Testis (tissue), 3 donors: ENCODE measurements around the gene ART5. TPM values are rescaled to one million over a fixed set of nuclear protein-coding genes. Genes with fewer than 3 reads are reported as not detected.

Experiments
- DNase-seq: peaks from one replicate; pipeline ENCODE4 v3.0.0-alpha.2; 2019
- H3K27ac ChIP-seq, 2 donors: fragments of 200-600 bp; sonication (generic); one replicate each; pipeline ENCODE4 v1.5.1; 2019
- H3K27me3 ChIP-seq: fragments of 200-600 bp; sonication (generic); one replicate; pipeline ENCODE4 v1.5.1; 2019
- H3K36me3 ChIP-seq: fragments of 200-600 bp; sonication (generic); one replicate; pipeline ENCODE4 v1.5.1; 2017; ENCODE audit warnings: low read depth; ENCODE audit errors: missing control alignments
- H3K4me1 ChIP-seq: fragments of 200-600 bp; sonication (generic); one replicate; pipeline ENCODE4 v1.5.1; 2019
- H3K4me3 ChIP-seq, 2 donors: fragments of 200-600 bp; sonication (generic); one replicate each; pipeline ENCODE4 v1.5.1; 2017 to 2019
- H3K9me3 ChIP-seq: fragments of 200-600 bp; sonication (generic); one replicate; pipeline ENCODE4 v1.5.1; 2017
- POLR2A ChIP-seq: fragments of 450-650 bp; IDR thresholded peaks from one replicate; pipeline ENCODE4 v1.6.1; 2017; ENCODE audit warnings: antibody characterized with exemption, mild to moderate bottlenecking, moderate library complexity
- WGBS, 2 donors: methylation state at CpG; one replicate each; pipeline ENCODE4 v1.1.5; 2018; 5-methylcytosine and 5-hydroxymethylcytosine counted together
- intact Hi-C: fragments of 100-400 bp; cut with DNase I; formaldehyde crosslinking; loops from one replicate; pipeline ENCODE4 v1.15.1; 2023; ENCODE audit warnings: low total_unique reads
- polyA plus RNA-seq: library from polyadenylated mRNA; stranded (reverse); fragments of 350-450 nt; fragmentation: Illumina TruSeq; extraction: RNeasy Lipid Tissue Mini Kit (QIAGEN cat#74804); gene quantifications from one replicate; pipeline ENCODE4 v1.2.3, GENCODE V29; 2014; ENCODE audit warnings: low read depth, low replicate concordance; ENCODE audit not compliant: insufficient read depth
- total RNA-seq, 2 donors: library from RNA; depleted of rRNA; stranded (reverse); fragments of >200 nt; gene quantifications; one replicate each; pipeline ENCODE4 v1.2.3, GENCODE V29; 2016
- TF ChIP-seq, protein P1 (sequence below), 3 experiments: fragments of 450-650 bp in 2 of 3; fragments of 200-600 bp in 1 of 3; sonication (generic) in 1 of 3; IDR thresholded peaks; one replicate each; pipeline ENCODE4 v1.5.1; 2016 to 2019; ENCODE audit warnings: antibody characterized with exemption in 3 of 3, mild to moderate bottlenecking in 2 of 3, moderate library complexity in 1 of 3

Gene ART5
- total and polyA plus RNA-seq, 3 donors from 2014 or later = 9.9 to 50.8 (median 31.7) TPM

DNA sequence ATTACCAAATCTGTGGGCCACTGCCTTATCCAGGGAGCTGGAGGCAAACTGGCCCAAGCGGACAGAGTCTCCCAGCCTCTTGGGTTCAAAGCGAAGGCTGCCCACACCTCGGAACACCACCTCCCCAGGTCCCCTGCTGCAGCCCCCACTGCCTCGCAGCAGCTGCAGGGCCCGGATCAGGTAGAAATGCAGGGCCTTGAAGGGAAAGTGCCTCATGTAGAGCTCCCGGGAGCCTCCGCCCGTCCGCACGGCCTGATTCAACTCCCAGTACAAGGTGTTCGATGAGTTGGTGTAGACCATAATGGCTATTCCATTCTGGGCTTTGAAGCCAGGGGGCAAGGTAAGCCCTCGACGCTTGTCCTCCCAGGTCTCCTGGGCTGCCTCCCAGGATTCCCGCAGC, 2.0 kb downstream of the ART5 start:
- Histone ChIP-seq H3K4me3 (no peak overlapping the region), H3K9me3 (no peaks in the 10 kb centered on the region), H3K36me3 (no peaks in the 10 kb centered on the region), H3K27ac (no peak overlapping the region), H3K27me3 (no peaks in the 10 kb centered on the region), H3K4me1 (no peaks in the 10 kb centered on the region)
- TF ChIP-seq, protein P1, sequence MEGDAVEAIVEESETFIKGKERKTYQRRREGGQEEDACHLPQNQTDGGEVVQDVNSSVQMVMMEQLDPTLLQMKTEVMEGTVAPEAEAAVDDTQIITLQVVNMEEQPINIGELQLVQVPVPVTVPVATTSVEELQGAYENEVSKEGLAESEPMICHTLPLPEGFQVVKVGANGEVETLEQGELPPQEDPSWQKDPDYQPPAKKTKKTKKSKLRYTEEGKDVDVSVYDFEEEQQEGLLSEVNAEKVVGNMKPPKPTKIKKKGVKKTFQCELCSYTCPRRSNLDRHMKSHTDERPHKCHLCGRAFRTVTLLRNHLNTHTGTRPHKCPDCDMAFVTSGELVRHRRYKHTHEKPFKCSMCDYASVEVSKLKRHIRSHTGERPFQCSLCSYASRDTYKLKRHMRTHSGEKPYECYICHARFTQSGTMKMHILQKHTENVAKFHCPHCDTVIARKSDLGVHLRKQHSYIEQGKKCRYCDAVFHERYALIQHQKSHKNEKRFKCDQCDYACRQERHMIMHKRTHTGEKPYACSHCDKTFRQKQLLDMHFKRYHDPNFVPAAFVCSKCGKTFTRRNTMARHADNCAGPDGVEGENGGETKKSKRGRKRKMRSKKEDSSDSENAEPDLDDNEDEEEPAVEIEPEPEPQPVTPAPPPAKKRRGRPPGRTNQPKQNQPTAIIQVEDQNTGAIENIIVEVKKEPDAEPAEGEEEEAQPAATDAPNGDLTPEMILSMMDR (IDR thresholded peaks at IDR 0.05) = no peak
- TF ChIP-seq POLR2A = no peak
- no peak for DNase-seq
- intact Hi-C loops = no loop called here
- 89 to 94% methylated on average over 13 to 14 of the region's 14 CpGs for WGBS, 2 donors

DNA sequence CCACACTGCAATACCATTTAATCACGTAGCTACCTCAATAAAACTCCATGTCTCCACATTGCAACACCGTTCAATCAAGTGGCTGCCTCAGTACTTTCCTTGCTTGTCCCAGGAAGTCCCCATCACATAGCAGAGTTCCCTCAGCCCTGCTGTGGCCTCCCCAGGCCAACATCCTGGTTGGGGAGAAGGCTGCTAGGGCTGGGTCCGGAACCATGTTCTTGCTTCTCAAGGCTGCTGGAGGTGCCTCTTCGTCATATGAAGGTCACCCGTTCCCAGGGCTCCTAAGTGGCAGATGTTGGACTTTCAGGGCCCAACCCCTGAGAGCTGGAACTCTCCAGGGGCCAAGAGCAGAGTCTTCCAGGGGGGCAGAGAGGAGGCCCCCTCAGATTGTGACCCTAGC, 3.3 kb downstream of the ART5 start:
- no peak for DNase-seq
- intact Hi-C loops = no loop called here
- Histone ChIP-seq H3K4me1 (no peaks in the 10 kb centered on the region), H3K9me3 (no peaks in the 10 kb centered on the region), H3K4me3 (no peak overlapping the region), H3K27me3 (no peaks in the 10 kb centered on the region), H3K36me3 (no peaks in the 10 kb centered on the region), H3K27ac (no peak overlapping the region)
- no peak for TF ChIP-seq POLR2A
- TF ChIP-seq, protein P1 (IDR thresholded peaks at IDR 0.05) = no peak
- WGBS, 2 donors = 85 to 89% methylated on average over 5 of the region's 5 CpGs

DNA sequence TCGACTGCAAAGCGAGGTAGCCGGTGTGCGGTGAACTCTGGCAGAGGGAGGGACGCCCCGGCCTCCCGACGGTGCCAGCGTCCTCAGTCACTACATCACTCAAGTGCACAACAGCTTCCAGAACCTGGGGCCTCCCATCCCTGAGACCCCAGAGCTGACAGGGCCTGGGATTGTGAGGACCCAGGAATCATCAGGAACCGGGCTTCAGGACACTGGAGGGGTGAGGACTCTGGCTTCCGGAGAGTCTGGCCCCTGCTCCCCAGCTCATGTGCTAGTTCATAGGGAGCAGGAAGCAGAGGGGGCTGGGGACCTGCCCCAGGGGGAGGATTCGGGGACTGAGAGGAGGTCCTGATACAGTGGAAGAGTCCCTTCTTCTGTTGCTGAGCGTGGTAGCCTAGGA, 4.6 kb downstream of the ART5 start:
- TF ChIP-seq, protein P1 (IDR thresholded peaks at IDR 0.05) = no peak
- TF ChIP-seq POLR2A = no peak
- WGBS, 2 donors = 81 to 97% methylated on average over 7 to 13 of the region's 13 CpGs
- Histone ChIP-seq H3K4me3 (no peak overlapping the region), H3K36me3 (no peaks in the 10 kb centered on the region), H3K27ac (no peak overlapping the region), H3K27me3 (no peaks in the 10 kb centered on the region), H3K9me3 (no peaks in the 10 kb centered on the region), H3K4me1 (no peaks in the 10 kb centered on the region)
- no peak for DNase-seq
- intact Hi-C loops = no loop called here

DNA sequence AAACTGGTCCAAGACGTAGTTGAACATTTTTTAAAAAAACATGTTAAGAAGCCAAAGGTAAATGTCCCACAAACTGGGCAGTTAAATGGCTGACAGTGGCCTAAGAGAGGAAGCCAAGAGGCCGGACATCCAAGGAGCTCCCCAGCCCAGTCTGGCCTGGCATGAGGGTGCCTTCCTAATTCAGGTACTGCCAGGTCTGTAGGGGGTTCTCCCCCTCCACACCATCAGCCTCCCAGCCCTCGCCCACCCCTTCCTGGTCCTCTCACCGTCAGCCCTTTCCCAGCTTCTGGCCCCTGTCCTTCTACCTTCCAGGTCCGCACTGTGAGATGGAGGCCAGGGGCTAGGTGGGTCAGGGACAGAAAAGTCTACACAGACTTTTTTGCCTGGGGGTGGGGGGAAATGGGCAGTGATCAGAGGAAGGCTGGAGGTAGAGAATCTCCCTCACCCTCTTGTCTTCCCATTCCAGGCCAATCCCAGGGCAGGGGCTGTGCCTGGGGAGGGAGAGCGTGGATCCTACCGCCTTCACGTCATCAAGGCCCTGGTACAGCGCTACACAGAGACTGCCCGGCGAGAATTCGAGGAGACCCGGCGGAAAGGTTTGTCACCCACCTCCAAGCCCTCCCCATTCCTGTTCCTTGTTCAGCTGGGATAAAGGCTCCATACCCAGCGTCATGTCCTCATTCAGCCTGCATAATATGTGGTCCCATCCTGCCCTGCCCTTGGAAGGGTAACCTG, 6.0 kb downstream of the ART5 start:
- Histone ChIP-seq H3K9me3 (no peaks in the 10 kb centered on the region), H3K27me3 (no peaks in the 10 kb centered on the region), H3K4me1 (no peaks in the 10 kb centered on the region), H3K4me3 (no peak overlapping the region), H3K27ac (no peak overlapping the region), H3K36me3 (no peaks in the 10 kb centered on the region)
- WGBS, 2 donors = 92% methylated on average over 15 of the region's 15 CpGs
- no peak for DNase-seq
- intact Hi-C loops = no loop called here
- no peak for TF ChIP-seq POLR2A
- TF ChIP-seq, protein P1 (IDR thresholded peaks at IDR 0.05) = no peak

DNA sequence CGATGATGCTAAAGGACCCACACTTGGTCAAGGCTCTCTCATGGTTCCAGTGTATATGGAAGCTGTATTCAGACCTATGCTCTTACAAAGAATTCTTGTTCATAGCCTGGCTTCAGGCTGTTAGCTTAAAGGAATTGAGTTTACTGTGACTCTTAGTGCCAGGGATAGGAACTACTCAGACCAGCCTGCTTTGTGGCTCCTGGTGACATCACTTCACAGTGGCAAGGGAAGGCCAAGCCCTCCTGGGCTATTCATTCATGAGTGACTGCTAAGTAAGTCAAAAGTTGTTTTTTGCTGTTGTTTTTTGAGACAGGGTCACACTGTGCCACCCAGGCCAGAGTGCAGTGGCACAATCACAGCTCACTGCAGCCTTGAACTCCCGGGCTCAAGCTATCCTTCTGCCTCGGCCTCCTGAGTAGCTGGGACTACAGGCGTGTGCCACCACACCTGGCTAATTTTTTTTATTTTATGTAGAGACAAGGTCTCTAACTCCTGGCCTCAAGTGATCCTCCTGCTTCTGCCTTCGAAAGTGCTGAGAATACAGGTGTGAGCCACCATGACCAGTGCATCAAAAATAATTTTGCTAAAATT, 9.6 kb downstream of the ART5 start:
- no peaks in the 10 kb centered on the region for H3K9me3 ChIP-seq
- DNase-seq = no peak
- H3K27ac ChIP-seq = no peak overlapping the region
- TF ChIP-seq POLR2A = no peak
- TF ChIP-seq, protein P1 (IDR thresholded peaks at IDR 0.05) = no peak
- WGBS, 2 donors = 87 to 91% methylated on average over 5 of the region's 5 CpGs
- intact Hi-C loops = no loop called here
- H3K36me3 ChIP-seq = no peaks in the 10 kb centered on the region
- no peaks in the 10 kb centered on the region for H3K4me1 ChIP-seq
- H3K4me3 ChIP-seq = no peak overlapping the region
- no peaks in the 10 kb centered on the region for H3K27me3 ChIP-seq
